ENCODE measurements around the gene SULT2A1. TPM values are rescaled to one million over a fixed set of nuclear protein-coding genes. Genes with fewer than 3 reads are reported as not detected.
"Not testable (repeated sequence)": the region's sequence is repeated elsewhere in the genome, so short reads cannot be mapped to it uniquely, and the experiment has no call there.

The SULT2A1 gene
- not detected in 2 replicates for total RNA-seq (ENCODE audit: low replicate concordance)

GRCh38 chr19:47886010-47886559, at the start of gene SULT2A1:
TSS of gene SULT2A1 (minus strand) at chr19:47886315. CDS start at chr19:47886257, 58 bp downstream.
- TF ChIP-seq CTCF (IDR thresholded peaks at IDR 0.05; ENCODE audit: insufficient read depth, low read length) = no peak

GRCh38 chr19:47928581-47928980, 42.5 kb upstream of the SULT2A1 start:
- DNase-seq (ENCODE audit: low read depth) = not testable (repeated sequence)

More at GRCh38 chr19:47886010-47886559, at the start of gene SULT2A1:
- H3K4me3 ChIP-seq (ENCODE audit: low read depth, low read length) = no peak within 1 kb of the TSS
- no peak for DNase-seq (ENCODE audit: low read depth)

GRCh38 chr19:47920107-47920506, 34.0 kb upstream of the SULT2A1 start:
- DNase-seq (ENCODE audit: low read depth); H3K4me3 ChIP-seq (ENCODE audit: low read depth, low read length): not testable (repeated sequence)

More at GRCh38 chr19:47928581-47928980, 42.5 kb upstream of the SULT2A1 start:
- H3K4me3 ChIP-seq (ENCODE audit: low read depth, low read length) = not testable (repeated sequence)

GRCh38 chr19:47910191-47910590, 24.1 kb upstream of the SULT2A1 start:
- not testable (repeated sequence) for H3K4me3 ChIP-seq (ENCODE audit: low read depth, low read length); DNase-seq (ENCODE audit: low read depth)

- not testable (repeated sequence) for DNase-seq (ENCODE audit: low read depth); H3K4me3 ChIP-seq (ENCODE audit: low read depth, low read length)
Observed at GRCh38 chr19:47909350-47909749, 23.2 kb upstream of the SULT2A1 start.

- TF ChIP-seq CTCF (IDR thresholded peaks at IDR 0.05; ENCODE audit: insufficient read depth, low read length) = no peak
- no peak overlapping the region for H3K4me3 ChIP-seq (ENCODE audit: low read depth, low read length)
- DNase-seq (ENCODE audit: low read depth) = no peak
Observed at GRCh38 chr19:47901370-47901769, 15.3 kb upstream of the SULT2A1 start.

GRCh38 chr19:47899335-47899734, 13.2 kb upstream of the SULT2A1 start:
- H3K4me3 ChIP-seq (ENCODE audit: low read depth, low read length) = no peak overlapping the region
- TF ChIP-seq CTCF (IDR thresholded peaks at IDR 0.05; ENCODE audit: insufficient read depth, low read length) = no peak
- DNase-seq (ENCODE audit: low read depth) = no peak

GRCh38 chr19:47897861-47898260, 11.7 kb upstream of the SULT2A1 start:
- no peak for TF ChIP-seq CTCF (IDR thresholded peaks at IDR 0.05; ENCODE audit: insufficient read depth, low read length)
- DNase-seq (ENCODE audit: low read depth) = no peak
- no peak overlapping the region for H3K4me3 ChIP-seq (ENCODE audit: low read depth, low read length)

- no peak for TF ChIP-seq CTCF (IDR thresholded peaks at IDR 0.05; ENCODE audit: insufficient read depth, low read length)
- no peak overlapping the region for H3K4me3 ChIP-seq (ENCODE audit: low read depth, low read length)
- DNase-seq (ENCODE audit: low read depth) = no peak
Observed at GRCh38 chr19:47896773-47897172, 10.7 kb upstream of the SULT2A1 start.
